Muscle layer of duodenum (tissue), 2 donors: ENCODE data around the gene AGK.

Source experiments
- H3K27ac ChIP-seq: one replicate; pipeline ENCODE4 v1.7.0; 2013; ENCODE audit warnings: mild to moderate bottlenecking, low read length
- H3K27me3 ChIP-seq: one replicate; pipeline ENCODE4 v1.7.0; 2013; ENCODE audit warnings: low read depth, mild to moderate bottlenecking, control low read depth, low read length
- H3K36me3 ChIP-seq, 2 donors: one replicate each; pipeline ENCODE4 v1.7.0; 2013; ENCODE audit warnings: low read length in 2 of 2, control low read depth in 1 of 2, mild to moderate bottlenecking in 1 of 2; ENCODE audit not compliant: insufficient read depth in 2 of 2, control insufficient read depth in 1 of 2
- H3K4me1 ChIP-seq, 2 donors: one replicate each; pipeline ENCODE4 v1.7.0; 2013; ENCODE audit warnings: low read length in 2 of 2, mild to moderate bottlenecking in 2 of 2, control low read depth in 1 of 2, moderate library complexity in 1 of 2; ENCODE audit not compliant: insufficient read depth in 2 of 2, control insufficient read depth in 1 of 2
- H3K4me3 ChIP-seq, 2 donors: one replicate each; pipeline ENCODE4 v1.7.0; 2013; ENCODE audit warnings: low read length in 2 of 2, low read depth in 1 of 2, mild to moderate bottlenecking in 1 of 2
- H3K9me3 ChIP-seq, 2 donors: one replicate each; pipeline ENCODE4 v1.7.0; 2013; ENCODE audit warnings: low read length in 2 of 2, control low read depth in 1 of 2, mild to moderate bottlenecking in 1 of 2; ENCODE audit not compliant: control insufficient read depth in 1 of 2
- donor health status: healthy.

Gene AGK

DNA sequence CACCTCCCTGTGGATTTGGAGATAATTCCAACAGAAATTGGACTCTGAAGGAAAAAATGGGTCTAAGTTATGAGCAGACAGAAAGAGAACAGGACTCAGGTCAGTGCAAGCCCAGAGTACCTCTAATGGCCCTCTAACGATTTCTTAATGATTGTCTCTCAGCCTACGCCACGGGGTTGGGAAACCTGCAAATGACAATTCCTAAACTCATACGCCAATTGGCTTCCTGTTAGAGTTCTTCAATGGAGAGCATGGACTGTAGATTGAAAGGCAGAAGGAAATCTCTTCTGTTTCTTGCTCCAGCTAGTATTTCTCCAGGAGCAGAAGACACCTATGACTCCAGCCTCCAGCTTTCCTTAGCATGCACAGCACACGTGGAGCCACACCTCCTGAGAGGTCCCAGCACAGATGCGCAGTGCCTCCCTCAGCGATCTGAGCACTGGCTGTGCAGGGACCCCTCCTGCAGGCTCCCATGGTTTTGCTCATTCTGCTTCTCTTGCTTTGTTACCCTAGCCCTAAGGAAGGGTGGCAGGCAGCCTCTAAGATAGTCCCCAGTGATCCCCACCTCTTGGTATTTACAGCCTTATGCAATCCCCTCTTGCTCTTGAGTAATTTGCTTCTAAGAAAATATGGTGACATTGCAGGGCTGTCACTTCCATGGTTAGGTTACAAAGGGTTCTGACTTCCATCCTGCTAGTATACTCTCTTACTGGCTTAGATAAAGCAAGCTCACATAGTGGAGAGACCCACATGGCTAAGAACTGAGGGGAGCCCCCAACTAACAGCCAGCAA, 120.7 kb downstream of the AGK start:
- Histone ChIP-seq H3K27ac (no peak overlapping the region), H3K9me3 (no peaks in the 10 kb centered on the region), H3K36me3 (peaks cover 10 to 20% of the 10 kb centered on the region in 2 donors), H3K4me3 (no peak overlapping the region), H3K27me3 (no peaks in the 10 kb centered on the region), H3K4me1 (no peaks in the 10 kb centered on the region)

GRCh38 chr7:141673346-141673745, 122.1 kb downstream of the AGK start:
- Histone ChIP-seq H3K36me3 (peaks cover 10 to 13% of the 10 kb centered on the region in 2 donors), H3K4me3 (no peak overlapping the region), H3K9me3 (no peaks in the 10 kb centered on the region), H3K27me3 (no peaks in the 10 kb centered on the region), H3K27ac (no peak overlapping the region), H3K4me1 (no peaks in the 10 kb centered on the region)

DNA sequence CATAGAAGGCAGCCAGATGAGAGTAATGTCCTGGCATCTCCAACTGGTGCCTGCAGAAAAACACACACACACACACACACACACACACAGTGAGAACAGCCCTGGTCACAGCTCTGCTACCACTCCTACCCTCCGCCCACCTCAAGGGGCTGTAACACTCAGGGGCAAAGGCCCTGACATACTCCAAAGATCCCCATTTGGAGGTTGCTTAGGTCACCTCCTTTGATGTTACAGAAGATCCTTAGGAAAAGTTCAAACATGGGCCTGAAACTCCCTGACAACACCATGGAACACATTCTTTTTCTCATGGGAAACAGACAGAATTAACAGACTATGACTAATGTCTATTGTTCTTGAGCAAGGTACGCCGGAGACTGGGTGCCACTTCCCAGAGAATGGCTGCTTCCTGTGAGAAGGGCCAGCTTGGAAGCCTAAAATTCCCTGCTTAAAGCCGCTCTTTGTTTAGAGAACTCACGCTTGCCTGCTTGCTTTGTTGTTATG, 123.0 kb downstream of the AGK start:
- H3K9me3 ChIP-seq: no peaks in the 10 kb centered on the region
- peaks cover 10 to 13% of the 10 kb centered on the region in 2 donors for H3K36me3 ChIP-seq
- no peak overlapping the region for H3K4me3 ChIP-seq
- no peaks in the 10 kb centered on the region for H3K27me3 ChIP-seq
- no peaks in the 10 kb centered on the region for H3K4me1 ChIP-seq
- no peak overlapping the region for H3K27ac ChIP-seq

DNA sequence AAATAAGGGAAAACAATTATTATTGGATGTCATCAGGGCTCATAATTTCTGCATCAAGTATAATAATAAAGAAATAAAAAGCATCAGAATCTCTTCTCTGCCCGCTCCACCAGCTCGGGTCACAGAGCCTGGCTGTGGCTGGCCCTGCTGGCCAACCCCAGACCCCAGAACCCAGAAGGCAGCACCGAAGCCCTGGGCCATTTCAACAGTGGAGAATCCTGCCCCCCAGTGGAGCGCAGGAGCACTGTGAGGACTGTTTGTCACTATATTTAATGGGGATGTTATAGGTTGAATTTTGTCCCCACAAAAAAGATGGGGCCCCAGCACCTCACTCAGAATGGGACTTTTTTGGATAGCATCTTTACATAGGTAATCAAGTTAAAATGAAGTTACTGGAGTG, 123.5 kb downstream of the AGK start:
- Histone ChIP-seq H3K4me3 (no peak overlapping the region), H3K36me3 (peaks cover 10 to 14% of the 10 kb centered on the region in 2 donors), H3K27ac (no peak overlapping the region), H3K4me1 (no peaks in the 10 kb centered on the region), H3K9me3 (no peaks in the 10 kb centered on the region), H3K27me3 (no peaks in the 10 kb centered on the region)

DNA sequence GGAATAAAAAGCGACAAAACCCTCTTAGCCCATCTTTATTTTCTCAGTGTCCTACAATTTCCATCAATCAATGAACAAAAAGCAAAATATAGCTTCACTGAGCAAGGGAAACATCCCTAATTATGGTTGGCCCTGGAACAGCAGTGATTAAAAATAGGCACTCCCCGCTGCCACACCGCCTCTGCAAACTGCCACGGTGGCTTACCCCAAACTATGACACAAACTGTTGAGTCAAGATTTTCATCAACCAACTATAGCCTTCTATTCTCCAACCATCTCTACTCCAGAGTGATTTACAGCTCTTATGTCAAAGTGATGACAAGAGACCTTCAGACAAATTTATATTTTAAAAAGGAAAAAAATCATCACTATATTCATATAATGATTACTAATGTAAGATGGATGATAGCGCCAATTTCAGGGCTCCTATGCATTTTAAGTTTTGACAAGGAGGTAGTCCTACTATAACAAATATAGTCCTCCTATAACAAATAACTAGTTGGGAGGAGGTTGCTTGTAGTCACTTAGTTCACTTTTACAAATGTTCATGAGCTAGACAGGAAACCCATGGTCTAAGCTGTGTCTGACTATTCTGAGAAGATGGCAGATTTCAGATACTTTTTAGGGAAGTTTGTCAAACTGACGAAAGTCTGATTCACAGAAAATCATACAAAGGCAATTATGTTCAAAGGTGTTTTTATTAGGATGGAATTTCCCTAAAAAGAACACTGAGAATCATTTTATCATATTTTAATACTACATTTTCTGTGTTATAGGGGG, 124.4 kb downstream of the AGK start:
- Histone ChIP-seq H3K27ac (no peak overlapping the region), H3K4me3 (no peak overlapping the region), H3K36me3 (peaks cover 17 to 24% of the 10 kb centered on the region in 2 donors), H3K9me3 (no peaks in the 10 kb centered on the region), H3K4me1 (no peaks in the 10 kb centered on the region), H3K27me3 (no peaks in the 10 kb centered on the region)

- no peaks in the 10 kb centered on the region for H3K27me3 ChIP-seq
- H3K4me1 ChIP-seq: no peaks in the 10 kb centered on the region
- peaks cover 22 to 29% of the 10 kb centered on the region in 2 donors for H3K36me3 ChIP-seq
- no peak overlapping the region for H3K27ac ChIP-seq
- H3K9me3 ChIP-seq: no peaks in the 10 kb centered on the region
- no peak overlapping the region for H3K4me3 ChIP-seq
Observed at GRCh38 chr7:141676618-141677017, 125.4 kb downstream of the AGK start.

DNA sequence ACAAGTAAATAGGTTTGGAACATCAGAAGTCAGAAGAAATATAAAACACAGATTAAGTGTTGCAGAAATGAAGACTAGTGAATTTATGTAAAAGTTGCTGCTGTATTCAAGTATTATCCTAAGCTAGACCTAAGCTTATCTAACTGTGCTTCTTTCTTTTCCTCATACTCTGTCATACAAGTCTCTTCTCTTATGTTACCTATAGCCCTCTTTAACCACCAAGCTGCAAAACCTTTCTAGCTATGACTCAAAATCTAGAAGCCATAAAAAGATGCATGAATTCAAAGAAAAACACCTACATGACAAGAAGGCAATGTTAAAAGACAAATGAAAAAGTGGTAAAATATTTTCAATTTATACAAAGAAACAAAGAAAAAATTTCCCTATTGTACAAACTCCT, 127.8 kb downstream of the AGK start:
- no peaks in the 10 kb centered on the region for H3K4me1 ChIP-seq
- H3K36me3 ChIP-seq: peaks cover 22 to 38% of the 10 kb centered on the region in 2 donors
- no peak overlapping the region for H3K4me3 ChIP-seq
- no peak overlapping the region for H3K27ac ChIP-seq
- H3K27me3 ChIP-seq: no peaks in the 10 kb centered on the region
- no peaks in the 10 kb centered on the region for H3K9me3 ChIP-seq

- H3K27me3 ChIP-seq: no peaks in the 10 kb centered on the region
- no peaks in the 10 kb centered on the region for H3K4me1 ChIP-seq
- no peak overlapping the region for H3K4me3 ChIP-seq
- no peaks in the 10 kb centered on the region for H3K9me3 ChIP-seq
- H3K36me3 ChIP-seq: peaks cover 30 to 46% of the 10 kb centered on the region in 2 donors
- no peak overlapping the region for H3K27ac ChIP-seq
Observed at GRCh38 chr7:141685285-141686023, 134.2 kb downstream of the AGK start.

DNA sequence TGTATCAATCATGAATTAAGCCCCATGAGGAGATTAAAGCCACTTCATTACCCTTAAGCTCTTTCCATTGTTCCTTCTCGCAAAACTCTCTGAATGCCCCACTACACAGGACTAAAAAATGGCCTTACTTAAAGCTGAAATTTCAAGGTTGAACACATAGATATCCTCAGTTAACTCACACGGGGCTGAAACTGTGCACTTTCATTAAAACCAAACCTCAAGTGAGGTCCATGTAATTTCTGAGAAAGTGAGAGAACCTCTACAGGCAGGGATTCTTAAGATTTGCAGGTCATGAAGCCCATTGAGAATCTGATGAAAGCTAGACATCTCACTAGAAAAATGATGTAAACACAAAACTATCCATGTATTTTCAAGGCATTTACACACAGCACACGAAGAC, 134.9 kb downstream of the AGK start:
- H3K4me3 ChIP-seq: no peak overlapping the region
- H3K27me3 ChIP-seq: no peaks in the 10 kb centered on the region
- no peak overlapping the region for H3K27ac ChIP-seq
- no peaks in the 10 kb centered on the region for H3K9me3 ChIP-seq
- no peaks in the 10 kb centered on the region for H3K4me1 ChIP-seq
- H3K36me3 ChIP-seq: peaks cover 24 to 42% of the 10 kb centered on the region in 2 donors

DNA sequence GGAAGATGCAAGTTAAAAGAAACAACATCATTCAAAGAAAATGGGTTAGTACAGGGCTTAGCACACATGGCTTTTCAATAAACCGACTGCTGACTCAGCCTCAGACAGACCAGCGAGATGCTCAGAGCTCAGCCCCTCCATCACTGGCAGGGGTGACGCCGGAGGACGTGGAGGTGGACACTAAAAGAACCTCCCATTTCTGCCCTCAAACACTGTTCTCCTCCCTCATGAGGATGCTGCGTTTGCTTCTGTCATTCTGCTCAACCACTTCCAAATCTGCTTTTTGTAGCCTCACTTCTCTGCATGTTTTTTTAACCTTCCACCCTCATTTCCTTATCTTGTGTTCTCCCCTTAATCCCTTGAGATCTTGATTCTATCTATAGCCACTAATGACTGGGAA, 135.5 kb downstream of the AGK start:
- Histone ChIP-seq H3K9me3 (no peaks in the 10 kb centered on the region), H3K4me1 (no peaks in the 10 kb centered on the region), H3K27ac (no peak overlapping the region), H3K4me3 (no peak overlapping the region), H3K27me3 (no peaks in the 10 kb centered on the region), H3K36me3 (peaks cover 21 to 36% of the 10 kb centered on the region in 2 donors)

DNA sequence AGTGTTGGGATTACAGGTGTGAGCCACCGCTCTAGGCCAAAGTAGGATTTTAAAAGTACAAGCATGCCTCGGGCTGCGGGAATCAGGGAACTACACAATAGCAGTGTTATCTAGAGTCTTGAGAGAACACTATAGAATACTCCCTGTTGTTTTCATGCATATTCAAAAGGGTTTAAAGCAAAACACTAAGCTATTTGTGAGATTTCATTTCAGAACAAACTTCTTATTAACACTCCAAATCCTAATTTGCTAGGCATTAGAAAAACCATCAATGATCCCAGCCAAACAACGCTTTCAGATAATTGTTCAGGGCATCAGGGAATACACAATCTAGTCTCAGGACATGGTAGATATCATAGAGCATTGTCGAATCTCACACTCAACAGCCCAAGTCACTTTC, 136.8 kb downstream of the AGK start:
- H3K36me3 ChIP-seq: peaks cover 13 to 26% of the 10 kb centered on the region in 2 donors
- H3K4me3 ChIP-seq: no peak overlapping the region
- H3K27me3 ChIP-seq: no peaks in the 10 kb centered on the region
- no peak overlapping the region for H3K27ac ChIP-seq
- no peaks in the 10 kb centered on the region for H3K9me3 ChIP-seq
- no peaks in the 10 kb centered on the region for H3K4me1 ChIP-seq
